GM21619 (cell line): Measurements from ENCODE around the gene FEM1B.
"Not testable (repeated sequence)": the region's sequence is repeated elsewhere in the genome, so short reads cannot be mapped to it uniquely, and the experiment has no call there.

Source experiments
- ATAC-seq: cut with Tn5 transposase; IDR thresholded peaks from one replicate; pipeline ENCODE4 v1.9.1; 2021; ENCODE audit not compliant: unreplicated experiment

Gene FEM1B

DNA sequence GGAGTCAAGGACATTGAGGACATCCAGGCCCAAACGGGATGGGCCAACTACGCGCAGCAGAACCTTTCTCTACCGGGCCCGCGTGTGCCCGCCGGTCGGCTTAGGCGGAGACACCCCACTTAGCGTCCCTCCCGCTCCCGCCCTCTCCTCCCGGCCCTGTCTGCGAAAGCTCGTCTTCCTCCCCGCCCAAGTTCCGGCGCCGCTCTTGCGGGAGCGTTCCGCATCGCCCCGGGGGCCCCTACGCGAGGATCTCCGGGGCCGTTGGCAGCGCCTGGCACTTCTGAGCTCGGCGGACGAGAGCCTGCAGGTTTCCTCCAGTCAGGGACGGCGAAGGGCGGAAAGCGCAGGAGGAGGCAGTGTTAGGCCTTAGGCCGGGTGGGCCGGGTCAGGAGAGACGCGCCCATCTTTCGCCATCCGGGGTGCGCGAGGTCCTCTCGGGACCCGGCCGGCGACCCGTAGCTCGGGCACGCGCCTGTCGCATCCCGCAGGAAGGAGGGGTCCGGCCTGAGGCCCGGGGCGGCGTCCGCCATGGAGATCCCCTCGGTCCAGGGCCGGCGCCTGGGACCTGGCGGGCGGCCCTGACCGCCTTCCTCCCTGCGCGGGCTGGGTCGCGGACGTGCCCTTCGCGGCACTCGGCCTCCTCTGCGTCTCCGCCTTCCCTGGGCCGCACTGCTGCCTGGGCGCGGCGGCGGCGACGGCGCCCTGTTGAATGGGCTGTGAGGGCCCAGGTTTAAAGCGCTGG lies at the start of gene FEM1B:
TSS of gene FEM1B (plus strand) at position 143 of the 742 bp plus-strand sequence. CDS start 673 bp downstream, outside the sequence.
- ATAC-seq = peak; percentile 79

DNA sequence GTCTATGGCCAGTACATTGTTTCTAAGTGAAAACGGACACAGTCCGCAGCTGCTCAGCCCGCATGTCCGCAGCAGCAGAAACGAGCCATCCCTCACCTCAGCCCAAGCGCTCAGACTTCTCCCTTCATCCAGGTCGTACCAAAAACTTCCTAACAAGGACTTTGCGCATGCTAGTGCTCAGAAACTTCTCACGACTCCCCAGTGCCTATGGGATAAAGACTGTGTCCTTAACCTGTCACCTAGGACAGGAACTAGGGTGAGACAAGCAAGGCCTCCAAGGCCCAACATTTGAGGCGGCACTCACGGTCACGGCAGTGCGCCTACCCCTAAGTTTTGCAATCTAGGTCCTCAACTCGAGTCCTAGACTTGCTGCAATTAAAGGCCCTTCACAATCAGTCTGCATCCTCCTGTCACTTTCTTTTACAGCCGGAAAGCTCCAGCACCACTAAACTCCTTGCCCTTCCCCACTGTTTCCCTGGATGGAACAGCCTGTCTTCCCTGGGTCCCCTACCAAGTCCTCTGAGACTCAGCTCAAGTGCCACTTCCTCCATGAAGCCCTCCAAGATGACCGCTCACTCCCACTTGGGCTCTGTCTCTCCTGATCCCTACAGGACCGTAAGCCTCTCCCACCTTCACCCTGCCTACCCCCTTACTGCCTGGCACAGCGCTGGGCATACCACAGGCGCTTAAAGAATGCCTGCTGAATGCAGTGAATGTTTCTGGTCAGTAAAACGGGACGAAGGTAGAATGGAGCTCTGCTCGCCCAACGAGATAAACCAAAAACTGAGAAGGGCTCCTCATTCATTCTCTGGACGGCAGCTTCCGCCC lies 49.2 kb upstream of the FEM1B start:
- no peak for ATAC-seq

- peak; percentile 3 for ATAC-seq
These were observed 48.6 kb upstream of the FEM1B start for GRCh38 chr15:68228971-68229385.

- peak; percentile 60 for ATAC-seq
These were observed 48.0 kb upstream of the FEM1B start, which contains the start of gene CLN6 for GRCh38 chr15:68229386-68230156. Gene CLN6, minus strand, starts transcription at chr15:68229728. Its CDS starts 144 bp downstream, at chr15:68229584.

DNA sequence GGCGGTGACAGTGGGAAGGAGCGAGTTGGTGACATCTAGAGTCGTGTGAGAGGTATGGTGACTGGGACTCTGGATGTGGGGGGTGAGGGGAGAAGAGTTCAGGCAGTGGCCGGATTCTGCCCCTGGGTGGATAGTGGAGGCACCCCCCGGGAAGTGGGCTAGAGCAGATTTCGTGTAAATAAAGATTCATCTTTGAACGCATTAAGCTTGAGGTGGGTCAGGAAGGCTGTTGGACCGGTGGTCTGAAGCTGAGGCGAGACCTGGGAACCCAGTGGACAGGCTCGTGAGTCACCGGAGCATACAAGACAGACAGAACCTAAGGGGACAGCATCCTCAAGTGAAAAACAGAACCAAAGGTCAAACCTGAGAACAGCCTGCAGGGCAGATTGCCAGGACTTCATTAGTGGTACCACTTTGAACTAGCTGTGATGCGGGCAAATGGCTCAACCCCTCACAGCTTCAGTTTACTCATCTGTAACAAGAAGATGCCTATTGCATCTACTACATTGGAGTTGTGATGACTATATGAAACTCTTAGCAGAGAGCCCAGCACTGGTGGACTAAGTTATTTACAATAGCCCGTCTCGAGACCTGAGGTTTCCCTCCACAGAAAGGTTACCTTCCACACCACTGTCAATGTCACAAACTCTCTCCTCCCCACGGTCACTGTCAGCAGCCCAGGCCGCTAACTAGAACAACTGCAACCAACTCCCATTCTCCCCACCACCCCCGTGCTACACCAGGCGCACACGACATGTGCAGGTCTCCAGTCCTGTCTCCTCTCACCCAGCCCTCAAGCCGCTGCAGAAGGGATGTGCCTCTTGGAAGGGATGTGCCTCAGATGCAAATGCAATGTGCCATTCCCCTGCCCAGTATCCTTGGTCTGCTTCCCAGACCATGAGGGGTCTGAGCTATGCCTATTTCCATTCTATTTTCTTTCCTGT lies 47.1 kb upstream of the FEM1B start:
- no peak for ATAC-seq

DNA sequence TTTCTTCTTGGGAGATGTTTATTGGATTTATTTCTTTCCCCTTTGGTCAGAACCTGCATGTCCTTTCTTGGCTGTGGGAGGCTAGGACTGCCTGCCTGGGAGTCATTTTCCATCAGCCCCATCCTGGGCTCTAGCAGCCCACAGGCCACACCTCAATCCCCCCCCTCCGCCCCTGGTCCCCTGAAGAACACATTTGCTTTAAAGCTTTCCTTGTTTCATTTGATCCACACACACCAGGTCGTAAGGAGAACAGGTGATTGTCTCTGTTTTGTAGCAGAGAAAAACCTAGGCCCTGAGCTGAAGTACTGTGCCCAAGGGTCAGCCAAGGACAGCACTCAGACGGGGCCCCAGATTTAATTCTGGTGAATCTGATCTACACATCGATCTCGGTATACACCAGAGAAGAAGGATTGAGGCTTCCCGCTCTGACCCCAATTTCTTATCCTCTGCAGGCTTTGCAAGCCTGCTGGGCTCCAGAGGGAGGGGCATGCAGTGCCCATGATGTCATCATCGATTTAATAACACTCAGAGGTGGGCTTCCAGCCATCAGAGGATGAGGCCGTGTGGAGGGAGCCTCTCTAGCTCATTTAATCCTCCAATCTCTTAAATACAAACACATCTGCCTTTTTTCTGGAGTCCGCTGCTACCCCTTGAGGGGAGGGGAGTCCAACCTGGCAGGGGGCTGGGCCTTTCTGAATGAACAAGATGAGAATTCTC lies 46.3 kb upstream of the FEM1B start:
- ATAC-seq = no peak

DNA sequence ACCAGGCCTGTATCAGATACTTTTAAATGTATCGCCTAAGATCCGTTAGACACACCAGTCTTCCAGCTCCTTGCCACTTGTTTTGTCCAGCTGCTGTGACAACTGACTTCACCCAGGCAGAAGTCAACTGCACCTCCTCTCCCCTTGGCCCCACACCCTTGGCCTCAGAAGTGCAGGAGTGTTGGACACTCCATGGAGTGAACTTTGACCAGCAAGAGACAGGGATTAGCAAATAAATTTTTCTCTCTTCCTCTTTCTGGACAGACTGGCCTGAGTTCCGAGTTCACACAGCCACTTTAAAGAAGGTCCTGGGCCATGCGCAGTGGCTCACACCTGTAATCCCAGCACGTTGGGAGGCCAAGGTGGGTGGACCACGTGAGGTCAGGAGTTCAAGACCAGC lies 45.1 kb upstream of the FEM1B start:
- ATAC-seq = no peak

DNA sequence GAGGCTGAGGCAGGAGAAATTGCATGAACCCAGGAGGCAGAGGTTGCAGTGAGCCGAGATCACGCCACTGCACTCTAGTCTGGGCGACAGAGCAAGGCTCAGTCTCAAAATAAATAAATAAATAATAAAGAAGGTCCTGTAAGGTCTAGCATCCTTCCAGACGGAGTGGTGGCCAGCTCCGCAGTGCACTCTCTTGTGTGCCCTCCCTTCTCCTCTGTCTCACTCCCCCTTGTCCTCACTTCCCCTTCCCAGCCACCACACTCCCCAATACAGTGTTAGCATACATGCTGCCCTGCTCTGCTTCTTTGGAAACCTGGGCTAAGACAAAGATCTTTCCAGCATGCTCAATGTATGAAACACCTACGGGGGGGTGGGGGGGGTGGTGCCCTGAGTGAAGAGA lies 44.6 kb upstream of the FEM1B start:
- no peak for ATAC-seq

- ATAC-seq = no peak
These were observed 43.5 kb upstream of the FEM1B start for GRCh38 chr15:68234060-68234459.

DNA sequence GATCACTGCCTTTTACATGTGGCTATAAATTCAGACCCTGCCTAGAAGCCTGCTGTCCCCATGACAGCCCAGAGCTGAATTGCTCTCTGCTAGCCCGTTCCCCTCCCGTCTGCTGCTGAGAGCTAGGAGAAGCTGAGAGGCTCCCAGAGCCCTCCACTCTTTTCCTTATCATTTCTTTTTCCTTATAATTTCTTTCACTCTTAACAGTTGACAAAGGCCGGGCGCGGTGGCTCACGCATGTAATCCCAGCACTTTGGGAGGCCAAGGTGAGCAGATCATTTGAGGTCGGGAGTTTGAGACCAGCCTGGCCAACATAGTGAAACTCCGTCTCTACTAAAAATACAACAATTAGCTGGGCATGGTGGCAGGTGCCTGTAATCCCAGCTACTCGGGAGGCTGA lies 43.0 kb upstream of the FEM1B start:
- not testable (repeated sequence) for ATAC-seq

DNA sequence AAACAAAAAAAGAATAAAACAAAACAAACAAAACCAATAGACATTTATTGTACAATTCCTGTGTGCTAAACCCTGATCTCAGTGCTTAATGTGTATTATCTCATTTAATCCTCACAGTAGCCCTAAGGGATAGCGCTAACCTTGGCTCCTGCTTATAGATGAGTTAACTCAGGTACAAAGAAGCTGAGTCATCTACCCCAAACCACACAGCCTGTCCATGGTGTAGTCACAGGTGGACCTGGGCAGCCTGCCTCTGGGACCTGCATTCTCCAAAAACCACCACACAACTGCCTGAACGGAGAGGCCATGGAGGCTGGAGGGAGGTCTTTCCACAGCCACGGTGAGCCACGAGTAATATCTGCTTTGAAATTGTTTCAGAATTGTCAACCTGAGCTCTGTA lies 42.5 kb upstream of the FEM1B start:
- ATAC-seq = no peak

GRCh38 chr15:68239025-68239424 lies 38.5 kb upstream of the FEM1B start:
- ATAC-seq = no peak

- no peak for ATAC-seq
These were observed 36.2 kb upstream of the FEM1B start for GRCh38 chr15:68241088-68241935.

DNA sequence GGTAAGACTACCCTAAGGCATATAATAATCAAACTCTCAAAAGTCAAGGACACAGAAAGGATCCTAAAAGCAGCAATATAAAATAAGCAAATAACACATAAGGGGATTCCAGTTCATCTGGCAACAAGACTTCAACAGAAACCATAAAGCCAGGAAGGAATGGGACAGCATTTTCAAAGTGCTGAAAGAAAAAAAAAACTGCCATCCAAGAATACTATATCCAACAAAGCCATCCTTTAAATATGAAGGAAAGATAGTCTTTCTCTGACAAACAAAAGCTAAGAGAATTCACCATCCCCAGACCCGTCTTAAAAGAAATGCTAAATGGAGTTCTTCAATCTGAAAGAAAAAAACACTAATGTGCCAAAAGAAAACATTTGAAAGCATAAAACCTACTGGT lies 33.3 kb upstream of the FEM1B start:
- ATAC-seq = no peak

GRCh38 chr15:68249058-68249713 lies 28.4 kb upstream of the FEM1B start:
- ATAC-seq = no peak

- ATAC-seq = no peak
These were observed 24.5 kb upstream of the FEM1B start for GRCh38 chr15:68252925-68253534.

DNA sequence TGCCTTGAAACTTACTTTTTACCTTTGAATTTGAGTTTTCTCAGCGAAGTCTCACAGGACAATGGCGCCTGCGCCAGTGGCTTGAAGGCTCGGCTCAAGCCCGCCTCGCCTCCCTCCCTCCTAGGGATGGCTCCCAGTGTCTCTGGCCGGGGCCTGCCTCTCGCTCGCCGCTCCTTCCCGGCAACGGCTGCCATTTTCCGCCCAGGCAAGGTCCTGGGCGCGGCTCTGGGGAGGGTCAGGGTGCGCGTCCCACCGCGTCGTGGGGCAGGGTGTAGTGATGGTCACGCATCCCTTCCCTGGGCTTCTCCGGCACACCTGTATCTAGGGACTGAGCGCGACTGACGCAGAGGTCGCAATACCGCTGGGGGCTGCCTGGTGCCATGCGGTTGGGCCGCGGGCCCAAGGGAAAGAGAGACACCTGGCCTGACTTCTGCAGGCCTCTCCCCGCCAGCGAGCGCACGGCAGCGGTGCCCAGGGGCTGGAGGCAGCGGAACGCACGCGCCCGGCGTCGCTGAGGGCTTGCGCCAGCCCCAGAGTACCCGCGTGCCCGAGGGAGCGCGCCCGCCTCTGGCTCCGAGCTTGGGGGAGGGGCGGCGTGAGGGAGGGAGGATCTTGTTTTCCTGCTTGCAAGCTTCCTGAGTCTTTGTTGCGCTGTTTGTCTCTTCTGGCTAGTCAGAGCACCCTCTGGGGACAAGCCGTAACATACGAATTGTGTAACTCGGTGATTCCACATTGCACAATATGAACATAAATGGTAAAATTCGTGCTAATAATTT lies 20.7 kb upstream of the FEM1B start:
- ATAC-seq = no peak
